Calu3 (cell line): ENCODE data around the gene ITGB4. TPM values are rescaled to one million over a fixed set of nuclear protein-coding genes. Genes with fewer than 3 reads are reported as not detected.
"Not testable (repeated sequence)": the region's sequence is repeated elsewhere in the genome, so short reads cannot be mapped to it uniquely, and the experiment has no call there.

ENCODE experiments used
- BruUV-seq: library from RNA; stranded (reverse); fragments of 400-500 nt; replicated peaks from 2 replicates; lab custom pipeline; 2021; lab: Mats Ljungman, UMichigan
- CTCF ChIA-PET: fragments of 300-600 bp; sonication (Branson Sonifier 250); formaldehyde crosslinking; loops from one replicate; lab custom pipeline; 2022; ENCODE audit warnings: antibody characterized with exemption; lab: Charles Lee
- DNase-seq: peaks from one replicate; pipeline ENCODE4 v3.0.0; 2022
- H3K27ac Mint-ChIP-seq: one replicate; pipeline ENCODE4 v1.8.0; 2022; ENCODE audit warnings: mixed read lengths; ENCODE audit not compliant: unreplicated experiment
- H3K27me3 Mint-ChIP-seq: one replicate; pipeline ENCODE4 v1.8.0; 2022; ENCODE audit warnings: mixed read lengths; ENCODE audit not compliant: unreplicated experiment
- H3K36me3 Mint-ChIP-seq: one replicate; pipeline ENCODE4 v1.8.0; 2022; ENCODE audit warnings: mild to moderate bottlenecking, moderate library complexity, mixed read lengths; ENCODE audit not compliant: insufficient read depth, unreplicated experiment
- H3K4me1 Mint-ChIP-seq: one replicate; pipeline ENCODE4 v1.8.0; 2022; ENCODE audit warnings: mild to moderate bottlenecking, low read depth, mixed read lengths; ENCODE audit not compliant: unreplicated experiment
- H3K4me3 Mint-ChIP-seq: one replicate; pipeline ENCODE4 v1.8.0; 2022; ENCODE audit warnings: mild to moderate bottlenecking, low read depth, moderate library complexity, mixed read lengths; ENCODE audit not compliant: unreplicated experiment
- H3K9me3 Mint-ChIP-seq: one replicate; pipeline ENCODE4 v1.8.0; 2022; ENCODE audit warnings: low read depth, mixed read lengths; ENCODE audit not compliant: unreplicated experiment
- intact Hi-C: fragments of 100-400 bp; cut with micrococcal nuclease; formaldehyde crosslinking; loops from one replicate; pipeline ENCODE4 v1.10.0; 2022; ENCODE audit not compliant: unreplicated experiment
- total RNA-seq: library from RNA; stranded (reverse); gene quantifications from 2 replicates; pipeline ENCODE4 v1.2.3, GENCODE V29; 2022
- TF ChIP-seq, protein P1 (sequence below): fragments of 200-600 bp; IDR thresholded peaks from one replicate; pipeline ENCODE4 v1.8.0; 2022; ENCODE audit warnings: antibody characterized with exemption; ENCODE audit not compliant: unreplicated experiment

Gene ITGB4
- total RNA-seq, 1 experiment from 2014 or later = 253 TPM

DNA sequence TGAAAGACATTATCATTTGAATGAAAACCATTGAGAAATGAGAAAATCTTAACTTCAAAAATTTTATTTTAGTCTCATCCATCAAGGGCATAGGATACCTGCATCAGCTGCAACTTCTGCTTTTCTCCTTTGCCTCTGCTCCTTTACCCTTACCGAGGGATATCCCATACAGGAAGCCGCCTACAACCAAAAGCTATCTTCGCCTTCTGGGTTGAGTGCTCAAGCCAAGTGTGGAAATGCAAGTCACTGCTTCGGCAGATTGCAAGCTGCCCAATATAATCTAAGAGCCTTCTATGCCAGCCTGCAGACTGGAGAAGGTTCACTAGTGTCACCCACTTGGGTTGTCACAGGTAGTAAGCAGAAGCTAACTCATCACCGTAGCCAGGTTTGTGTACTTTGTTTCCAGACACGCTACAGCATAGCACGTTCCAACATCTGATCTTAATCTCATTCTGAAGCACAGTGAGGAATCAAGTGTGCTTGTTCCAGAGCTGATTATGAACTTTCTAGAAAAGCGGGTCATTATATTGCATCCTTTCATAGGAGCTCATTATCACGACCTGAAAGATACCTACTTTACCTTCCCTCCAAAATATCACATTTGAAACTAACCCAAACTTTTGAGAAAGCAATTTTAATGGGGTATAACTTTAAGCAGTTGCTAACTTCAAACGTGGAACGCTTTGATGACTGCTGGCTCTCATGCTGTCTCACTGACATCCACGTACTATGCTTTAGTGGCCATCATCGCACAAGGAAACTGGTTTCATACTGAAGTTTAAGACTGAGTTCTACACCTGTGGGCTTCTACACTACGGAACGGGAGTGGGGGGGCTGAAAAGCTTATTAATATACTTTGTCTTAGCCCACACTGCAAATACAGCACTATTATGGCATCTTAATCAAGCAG, 55.4 kb downstream of the ITGB4 start:
- DNase-seq = no peak
- Mint-ChIP-seq H3K27ac (peak overlapping the region; percentile 73), H3K36me3 (peaks cover 65% of the 10 kb centered on the region), H3K4me1 (peaks cover 7% of the 10 kb centered on the region), H3K27me3 (peaks cover 12% of the 10 kb centered on the region), H3K4me3 (peak overlapping the region; percentile 77), H3K9me3 (no peaks in the 10 kb centered on the region)
- CTCF ChIA-PET = interaction anchor here (0.6 kb wide), 2 partner anchors 68 to 79 kb away, joined by 3 to 7 read pairs; partner anchors contain the start of gene WBP2
- intact Hi-C loops = no loop called here
- TF ChIP-seq, protein P1, sequence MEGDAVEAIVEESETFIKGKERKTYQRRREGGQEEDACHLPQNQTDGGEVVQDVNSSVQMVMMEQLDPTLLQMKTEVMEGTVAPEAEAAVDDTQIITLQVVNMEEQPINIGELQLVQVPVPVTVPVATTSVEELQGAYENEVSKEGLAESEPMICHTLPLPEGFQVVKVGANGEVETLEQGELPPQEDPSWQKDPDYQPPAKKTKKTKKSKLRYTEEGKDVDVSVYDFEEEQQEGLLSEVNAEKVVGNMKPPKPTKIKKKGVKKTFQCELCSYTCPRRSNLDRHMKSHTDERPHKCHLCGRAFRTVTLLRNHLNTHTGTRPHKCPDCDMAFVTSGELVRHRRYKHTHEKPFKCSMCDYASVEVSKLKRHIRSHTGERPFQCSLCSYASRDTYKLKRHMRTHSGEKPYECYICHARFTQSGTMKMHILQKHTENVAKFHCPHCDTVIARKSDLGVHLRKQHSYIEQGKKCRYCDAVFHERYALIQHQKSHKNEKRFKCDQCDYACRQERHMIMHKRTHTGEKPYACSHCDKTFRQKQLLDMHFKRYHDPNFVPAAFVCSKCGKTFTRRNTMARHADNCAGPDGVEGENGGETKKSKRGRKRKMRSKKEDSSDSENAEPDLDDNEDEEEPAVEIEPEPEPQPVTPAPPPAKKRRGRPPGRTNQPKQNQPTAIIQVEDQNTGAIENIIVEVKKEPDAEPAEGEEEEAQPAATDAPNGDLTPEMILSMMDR = no peak
- no TSS peak for BruUV-seq

DNA sequence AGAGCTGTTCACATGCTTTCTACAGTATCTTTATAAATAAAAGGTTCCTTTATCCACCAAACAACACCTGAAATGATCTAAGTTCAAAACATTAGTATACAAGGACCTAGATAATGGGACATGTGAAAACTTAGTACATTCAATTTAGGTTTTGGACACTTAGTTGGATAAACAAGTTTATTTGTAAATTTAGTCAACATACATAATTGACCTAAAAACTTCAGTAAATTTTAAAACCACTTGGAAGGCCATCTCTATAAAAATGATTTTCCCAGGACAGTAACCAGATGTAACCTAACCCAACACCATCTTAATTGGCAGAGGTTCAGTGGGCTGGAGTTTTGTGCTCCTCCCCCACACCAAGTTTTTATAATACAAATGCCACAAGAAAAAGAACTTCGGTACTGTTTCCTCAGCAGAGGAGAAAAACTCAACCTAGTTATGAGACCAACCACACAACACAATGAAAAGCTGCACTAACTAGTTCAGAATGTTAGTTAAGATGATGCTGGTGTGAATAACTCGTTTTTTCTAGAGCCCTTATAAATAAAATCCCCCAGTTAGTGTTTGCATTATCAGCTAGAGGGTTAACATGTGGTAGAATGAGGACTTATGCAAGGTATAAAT, 56.1 kb downstream of the ITGB4 start:
- peaks cover 12% of the 10 kb centered on the region for H3K27me3 Mint-ChIP-seq
- no TSS peak for BruUV-seq
- intact Hi-C loops = no loop called here
- H3K4me1 Mint-ChIP-seq = peaks cover 7% of the 10 kb centered on the region
- H3K36me3 Mint-ChIP-seq = peaks cover 60% of the 10 kb centered on the region
- TF ChIP-seq, protein P1 = no peak
- peak overlapping the region; percentile 73 for H3K27ac Mint-ChIP-seq
- no peak for DNase-seq
- H3K9me3 Mint-ChIP-seq = no peaks in the 10 kb centered on the region
- CTCF ChIA-PET = interaction anchor here (0.6 kb wide), 2 partner anchors 67 to 78 kb away, joined by 3 to 7 read pairs; partner anchors contain the start of gene WBP2
- peak overlapping the region; percentile 77 for H3K4me3 Mint-ChIP-seq

DNA sequence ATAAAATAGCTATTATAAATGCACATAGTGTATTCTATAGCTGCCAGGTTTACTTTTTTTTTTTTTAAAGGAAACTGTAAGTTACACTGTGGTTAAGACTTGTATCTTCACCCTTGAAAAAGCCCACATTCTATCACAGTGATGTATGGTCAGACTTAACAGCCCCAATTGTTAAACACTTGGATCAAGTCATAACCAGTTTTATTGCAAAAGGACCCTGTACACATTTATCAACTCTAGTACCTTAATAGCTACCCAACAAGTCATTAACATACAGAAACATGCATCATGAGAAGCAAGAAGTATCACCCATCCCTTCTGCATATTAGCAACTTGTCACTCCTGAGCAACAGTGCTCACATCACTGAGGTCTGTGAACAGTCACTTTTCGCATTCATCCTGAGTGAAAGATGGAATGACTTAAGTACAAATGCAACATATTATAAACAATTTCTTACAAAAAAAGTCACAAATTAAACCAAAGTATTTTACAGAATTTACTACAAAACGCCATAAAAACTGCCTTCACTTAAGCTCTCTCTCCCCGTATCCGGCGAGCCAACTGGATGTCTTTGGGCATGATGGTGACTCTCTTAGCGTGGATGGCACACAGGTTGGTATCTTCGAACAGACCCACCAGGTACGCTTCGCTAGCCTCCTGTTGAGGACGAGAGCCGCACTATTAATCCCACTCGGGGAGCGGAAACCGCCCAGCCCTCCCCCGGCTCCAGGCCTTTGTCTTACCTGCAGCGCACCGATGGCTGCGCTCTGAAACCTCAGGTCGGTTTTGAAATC, 57.0 kb downstream of the ITGB4 start:
- H3K4me1 Mint-ChIP-seq = peaks cover 14% of the 10 kb centered on the region
- DNase-seq, H3K9me3 Mint-ChIP-seq, intact Hi-C loops: not testable (repeated sequence)
- peak overlapping the region; percentile 77 for H3K4me3 Mint-ChIP-seq
- H3K27ac Mint-ChIP-seq = peak overlapping the region; percentile 100
- TSS peak; percentile 61 for BruUV-seq
- CTCF ChIA-PET = interaction anchor here (1.2 to 1.4 kb wide), 2 partner anchors 67 to 77 kb away, joined by 5 to 6 read pairs; partner anchors contain the start of gene WBP2
- peaks cover 69% of the 10 kb centered on the region for H3K36me3 Mint-ChIP-seq
- peaks cover 12% of the 10 kb centered on the region for H3K27me3 Mint-ChIP-seq

DNA sequence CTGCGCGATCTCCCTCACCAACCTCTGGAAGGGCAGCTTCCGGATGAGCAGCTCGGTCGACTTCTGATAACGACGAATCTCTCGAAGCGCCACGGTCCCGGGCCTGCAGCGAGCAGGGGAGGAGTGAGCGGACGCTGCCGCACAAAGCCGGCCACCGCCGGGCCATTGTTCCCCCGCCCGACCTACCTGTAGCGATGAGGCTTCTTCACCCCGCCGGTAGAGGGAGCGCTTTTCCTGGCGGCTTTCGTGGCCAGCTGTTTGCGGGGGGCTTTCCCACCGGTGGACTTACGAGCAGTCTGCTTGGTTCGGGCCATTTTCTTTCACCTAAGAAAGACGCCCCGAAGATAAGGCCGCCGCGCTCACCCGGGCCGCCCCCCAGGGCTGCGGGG, 57.6 kb downstream of the ITGB4 start:
- Mint-ChIP-seq H3K4me1 (peaks cover 20% of the 10 kb centered on the region), H3K27ac (peak overlapping the region; percentile 100), H3K4me3 (peak overlapping the region; percentile 77), H3K36me3 (peaks cover 74% of the 10 kb centered on the region), H3K27me3 (peaks cover 12% of the 10 kb centered on the region), H3K9me3 (no peaks in the 10 kb centered on the region)
- CTCF ChIA-PET = interaction anchor here (1.2 to 1.6 kb wide), 5 partner anchors 13 to 98 kb away, joined by 3 to 6 read pairs (median 6); partner anchors contain the start of genes GALK1, ITGB4 and WBP2
- DNase-seq = peak; percentile 78
- intact Hi-C loops = no loop called here
- BruUV-seq = no TSS peak
- TF ChIP-seq, protein P1 = peak; percentile 79
